ENCODE data around the gene ARID5B. TPM values are rescaled to one million over a fixed set of nuclear protein-coding genes. Genes with fewer than 3 reads are reported as not detected.

Gene ARID5B
- total RNA-seq, 4 donors from 2014 or later = 17.7 to 54.6 (median 34.8) TPM

DNA sequence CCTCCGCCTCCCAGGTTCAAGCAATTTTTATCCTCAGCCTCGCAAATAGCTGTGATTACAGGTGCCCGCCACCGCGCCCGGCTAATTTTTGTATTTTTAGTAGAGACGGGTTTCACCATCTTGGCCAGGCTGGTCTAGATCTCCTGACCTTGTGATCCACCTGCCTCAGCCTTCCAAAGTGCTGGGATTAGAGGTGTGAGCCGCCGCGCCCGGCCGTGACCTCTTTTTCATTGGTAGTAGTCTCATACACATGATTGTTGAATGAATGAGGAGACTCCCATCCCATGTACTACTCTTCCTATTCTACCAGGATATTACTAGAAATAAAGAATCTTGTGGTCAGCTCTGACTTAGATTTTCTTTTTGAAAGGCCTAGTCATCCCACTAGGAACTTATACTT, 56.8 kb downstream of the ARID5B start:
- no peaks in the 10 kb centered on the region for H3K9me3 ChIP-seq
- peaks cover 0 to 10% (median 2%) of the 10 kb centered on the region in 4 donors for H3K4me1 ChIP-seq
- TF ChIP-seq POLR2A (IDR thresholded peaks at IDR 0.05) = no peak
- TF ChIP-seq, protein P1, sequence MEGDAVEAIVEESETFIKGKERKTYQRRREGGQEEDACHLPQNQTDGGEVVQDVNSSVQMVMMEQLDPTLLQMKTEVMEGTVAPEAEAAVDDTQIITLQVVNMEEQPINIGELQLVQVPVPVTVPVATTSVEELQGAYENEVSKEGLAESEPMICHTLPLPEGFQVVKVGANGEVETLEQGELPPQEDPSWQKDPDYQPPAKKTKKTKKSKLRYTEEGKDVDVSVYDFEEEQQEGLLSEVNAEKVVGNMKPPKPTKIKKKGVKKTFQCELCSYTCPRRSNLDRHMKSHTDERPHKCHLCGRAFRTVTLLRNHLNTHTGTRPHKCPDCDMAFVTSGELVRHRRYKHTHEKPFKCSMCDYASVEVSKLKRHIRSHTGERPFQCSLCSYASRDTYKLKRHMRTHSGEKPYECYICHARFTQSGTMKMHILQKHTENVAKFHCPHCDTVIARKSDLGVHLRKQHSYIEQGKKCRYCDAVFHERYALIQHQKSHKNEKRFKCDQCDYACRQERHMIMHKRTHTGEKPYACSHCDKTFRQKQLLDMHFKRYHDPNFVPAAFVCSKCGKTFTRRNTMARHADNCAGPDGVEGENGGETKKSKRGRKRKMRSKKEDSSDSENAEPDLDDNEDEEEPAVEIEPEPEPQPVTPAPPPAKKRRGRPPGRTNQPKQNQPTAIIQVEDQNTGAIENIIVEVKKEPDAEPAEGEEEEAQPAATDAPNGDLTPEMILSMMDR (IDR thresholded peaks at IDR 0.05) = no peak
- no peak for TF ChIP-seq POLR2AphosphoS5 (IDR thresholded peaks at IDR 0.05)
- TF ChIP-seq EP300 (IDR thresholded peaks at IDR 0.05; ENCODE audit: low read depth) = no peak
- DNase-seq = no peak
- in situ Hi-C loops (cut with MboI; ENCODE audit: low pct_ligation_motif_present in 1 of 4, low pct_unique_long_range_greater_than_20kb in 1 of 4, low sequenced_read_pairs in 3 of 4) (no loop called here), intact Hi-C loops (cut with DNase I; ENCODE audit: low total_unique reads) (no loop called here)
- H3K36me3 ChIP-seq = no peaks in the 10 kb centered on the region
- 96 to 97% methylated on average over 11 to 12 of the region's 12 CpGs for WGBS, 2 donors (ENCODE audit: low coverage in 1 of 2)
- no peak overlapping the region for H3K4me3 ChIP-seq
- no peaks in the 10 kb centered on the region for H3K27me3 ChIP-seq
- H3K27ac ChIP-seq = no peak overlapping the region

DNA sequence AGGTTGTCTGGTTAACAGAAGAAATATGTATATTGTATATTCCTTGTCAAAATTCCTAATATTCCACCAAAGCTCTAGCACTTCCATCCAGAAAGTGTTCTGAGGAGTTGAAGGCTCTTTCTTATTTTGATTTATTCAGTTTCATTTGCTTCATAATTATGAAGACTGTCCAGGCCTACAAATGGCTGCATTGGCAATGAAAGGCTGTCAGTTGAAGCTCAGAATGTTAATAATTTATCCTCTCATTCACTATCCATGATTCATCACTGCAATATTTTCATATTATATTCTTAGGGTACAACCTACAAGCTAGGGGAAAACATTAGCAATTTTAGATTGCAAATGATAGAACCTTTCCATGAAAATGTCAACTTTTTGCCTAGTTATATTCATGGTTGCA, 57.3 kb downstream of the ARID5B start:
- no peaks in the 10 kb centered on the region for H3K36me3 ChIP-seq
- TF ChIP-seq, protein P1 (IDR thresholded peaks at IDR 0.05) = no peak
- TF ChIP-seq POLR2AphosphoS5 (IDR thresholded peaks at IDR 0.05) = no peak
- no peak for TF ChIP-seq EP300 (IDR thresholded peaks at IDR 0.05; ENCODE audit: low read depth)
- TF ChIP-seq POLR2A (IDR thresholded peaks at IDR 0.05) = no peak
- H3K4me1 ChIP-seq = peaks cover 2 to 14% (median 7%) of the 10 kb centered on the region in 4 donors
- no peak for DNase-seq
- in situ Hi-C loops (cut with MboI; ENCODE audit: low pct_ligation_motif_present in 1 of 4, low pct_unique_long_range_greater_than_20kb in 1 of 4, low sequenced_read_pairs in 3 of 4) = no loop called here
- H3K9me3 ChIP-seq = no peaks in the 10 kb centered on the region
- no peak overlapping the region for H3K27ac ChIP-seq
- H3K27me3 ChIP-seq = no peaks in the 10 kb centered on the region
- H3K4me3 ChIP-seq = no peak overlapping the region
- intact Hi-C loops (cut with DNase I; ENCODE audit: low total_unique reads) = no loop called here

DNA sequence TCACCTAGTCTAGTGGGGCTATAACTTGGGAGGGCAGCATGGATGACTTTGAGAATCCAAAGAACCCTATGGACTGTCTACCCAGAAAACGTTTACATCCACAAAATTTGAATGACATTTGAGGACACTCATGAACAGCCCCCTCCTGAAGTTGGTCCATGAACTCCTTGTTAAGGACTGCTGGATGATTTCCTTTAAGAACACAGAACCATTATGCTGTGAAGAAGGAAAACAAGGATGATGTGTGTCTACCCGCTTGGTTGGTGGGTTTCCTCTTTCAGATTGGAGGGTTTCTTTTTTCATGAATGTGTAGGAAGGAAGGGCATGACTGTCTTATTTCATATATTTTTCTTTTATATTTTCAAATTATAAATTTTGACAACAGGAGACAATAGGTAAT, 58.3 kb downstream of the ARID5B start:
- H3K9me3 ChIP-seq = no peaks in the 10 kb centered on the region
- no peak for DNase-seq
- in situ Hi-C loops (cut with MboI; ENCODE audit: low pct_ligation_motif_present in 1 of 4, low pct_unique_long_range_greater_than_20kb in 1 of 4, low sequenced_read_pairs in 3 of 4) = no loop called here
- H3K36me3 ChIP-seq = no peaks in the 10 kb centered on the region
- H3K27ac ChIP-seq = peak overlapping the region in 1 of 4 donors; percentile 27
- intact Hi-C loops (cut with DNase I; ENCODE audit: low total_unique reads) = no loop called here
- H3K4me1 ChIP-seq = peaks cover 12 to 24% (median 15%) of the 10 kb centered on the region in 4 donors
- WGBS, 2 donors (ENCODE audit: low coverage in 1 of 2) = 60 to 68% methylated on average over 1 to 2 of the region's 2 CpGs
- H3K4me3 ChIP-seq = no peak overlapping the region
- TF ChIP-seq EP300 (IDR thresholded peaks at IDR 0.05; ENCODE audit: low read depth) = no peak
- TF ChIP-seq, protein P1 (IDR thresholded peaks at IDR 0.05) = no peak
- no peak for TF ChIP-seq POLR2A (IDR thresholded peaks at IDR 0.05)
- TF ChIP-seq POLR2AphosphoS5 (IDR thresholded peaks at IDR 0.05) = no peak
- no peaks in the 10 kb centered on the region for H3K27me3 ChIP-seq

DNA sequence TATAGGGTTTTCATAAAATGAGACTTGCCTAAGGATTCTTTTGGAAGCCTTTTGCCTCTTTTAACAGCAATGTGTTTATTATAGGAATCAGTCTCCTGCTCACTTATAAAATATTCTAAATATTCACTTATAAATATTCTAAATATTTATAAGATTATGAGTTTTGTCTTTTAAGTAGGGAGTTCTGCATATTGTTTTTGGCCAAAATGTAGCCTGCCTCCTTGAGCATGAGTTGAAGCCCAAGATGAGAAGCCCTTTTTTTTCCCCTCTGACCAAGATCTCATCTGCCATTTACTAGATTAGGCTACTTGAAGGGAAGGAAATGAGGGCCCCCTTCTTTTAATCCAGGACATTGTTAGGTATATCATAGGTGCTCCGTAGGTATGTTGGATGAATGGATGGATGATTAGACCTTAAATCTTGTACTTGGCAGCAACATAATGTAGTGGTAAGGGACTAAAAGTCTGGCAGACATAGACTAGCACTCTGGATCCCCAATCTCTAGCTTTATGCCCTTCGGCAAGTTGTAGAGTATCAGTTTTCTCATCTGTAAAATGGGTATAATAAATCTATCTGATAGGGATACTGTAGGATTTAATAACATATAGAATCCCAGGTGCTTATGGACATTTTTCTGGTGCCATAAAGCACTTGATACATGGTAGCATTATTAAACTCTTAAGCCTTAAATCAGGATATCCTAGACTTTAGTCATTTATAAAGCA, 59.1 kb downstream of the ARID5B start:
- Histone ChIP-seq H3K36me3 (no peaks in the 10 kb centered on the region), H3K4me3 (no peak overlapping the region), H3K4me1 (peaks cover 12 to 30% (median 16%) of the 10 kb centered on the region in 4 donors), H3K9me3 (no peaks in the 10 kb centered on the region), H3K27me3 (no peaks in the 10 kb centered on the region), H3K27ac (peak overlapping the region in 1 of 4 donors; percentile 27)
- intact Hi-C loops (cut with DNase I; ENCODE audit: low total_unique reads) = no loop called here
- TF ChIP-seq POLR2A (IDR thresholded peaks at IDR 0.05) (no peak), POLR2AphosphoS5 (IDR thresholded peaks at IDR 0.05) (no peak), EP300 (IDR thresholded peaks at IDR 0.05; ENCODE audit: low read depth) (no peak)
- TF ChIP-seq, protein P1 (IDR thresholded peaks at IDR 0.05) = no peak
- no peak for DNase-seq
- 95 to 100% methylated on average over 2 of the region's 2 CpGs for WGBS, 2 donors (ENCODE audit: low coverage in 1 of 2)
- in situ Hi-C loops (cut with MboI; ENCODE audit: low pct_ligation_motif_present in 1 of 4, low pct_unique_long_range_greater_than_20kb in 1 of 4, low sequenced_read_pairs in 3 of 4) = no loop called here

Measured in transverse colon (tissue), 4 donors.